ENCODE data around the gene CAMP. TPM values are rescaled to one million over a fixed set of nuclear protein-coding genes. Genes with fewer than 3 reads are reported as not detected.

The CAMP gene
- total RNA-seq, 4 donors from 2014 or later: 0.65 to 0.83 TPM; not detected in 2

DNA sequence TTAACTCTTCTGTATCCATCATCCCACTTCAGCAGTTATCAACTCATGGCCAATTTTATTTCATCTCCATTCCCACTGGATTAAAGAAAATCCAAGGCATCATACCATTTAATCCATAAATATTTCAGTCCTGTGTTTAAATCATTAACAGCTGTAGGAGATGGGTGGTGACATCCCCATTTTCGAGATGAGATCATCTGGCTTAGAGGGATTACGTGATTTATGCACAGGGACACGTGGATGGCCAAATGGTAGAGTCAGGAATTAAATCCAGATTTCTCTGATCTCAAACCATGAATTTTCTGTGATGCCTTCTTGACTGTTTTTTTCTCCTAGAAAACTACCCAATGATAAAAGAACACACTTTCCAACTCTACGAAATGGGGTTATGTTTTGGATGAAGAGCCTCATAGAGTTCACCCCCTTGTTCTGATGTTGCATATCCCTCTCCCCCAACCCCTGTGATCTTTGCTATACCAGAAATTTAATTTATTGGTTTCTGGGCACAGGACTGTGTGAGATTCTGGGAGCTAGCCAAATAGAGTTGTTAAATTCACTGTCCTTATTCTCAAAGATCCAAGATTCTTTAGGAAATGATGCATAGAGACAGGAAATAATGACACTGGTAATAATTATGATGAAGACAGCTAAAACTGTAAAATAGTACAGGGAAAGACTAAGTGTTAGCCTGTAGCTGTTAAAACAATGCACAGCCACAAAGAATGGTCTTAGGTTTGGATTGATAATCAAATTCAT is 25.0 kb downstream of the CAMP start:
- Histone ChIP-seq H3K4me1 (peaks cover 0 to 18% (median 3%) of the 10 kb centered on the region in 4 donors), H3K27ac (replicated peaks in 1 of 4) (peak overlapping the region in 1 of 4 donors; percentile 4), H3K27me3 (no peaks in the 10 kb centered on the region), H3K4me3 (no peak overlapping the region), H3K36me3 (peaks cover 0 to 49% (median 26%) of the 10 kb centered on the region in 4 donors), H3K9me3 (no peaks in the 10 kb centered on the region)
- TF ChIP-seq POLR2A (IDR thresholded peaks at IDR 0.05; ENCODE audit: low read depth) (no peak), POLR2AphosphoS5 (IDR thresholded peaks at IDR 0.05) (no peak), EP300 (IDR thresholded peaks at IDR 0.05) (no peak)
- TF ChIP-seq, protein P1, sequence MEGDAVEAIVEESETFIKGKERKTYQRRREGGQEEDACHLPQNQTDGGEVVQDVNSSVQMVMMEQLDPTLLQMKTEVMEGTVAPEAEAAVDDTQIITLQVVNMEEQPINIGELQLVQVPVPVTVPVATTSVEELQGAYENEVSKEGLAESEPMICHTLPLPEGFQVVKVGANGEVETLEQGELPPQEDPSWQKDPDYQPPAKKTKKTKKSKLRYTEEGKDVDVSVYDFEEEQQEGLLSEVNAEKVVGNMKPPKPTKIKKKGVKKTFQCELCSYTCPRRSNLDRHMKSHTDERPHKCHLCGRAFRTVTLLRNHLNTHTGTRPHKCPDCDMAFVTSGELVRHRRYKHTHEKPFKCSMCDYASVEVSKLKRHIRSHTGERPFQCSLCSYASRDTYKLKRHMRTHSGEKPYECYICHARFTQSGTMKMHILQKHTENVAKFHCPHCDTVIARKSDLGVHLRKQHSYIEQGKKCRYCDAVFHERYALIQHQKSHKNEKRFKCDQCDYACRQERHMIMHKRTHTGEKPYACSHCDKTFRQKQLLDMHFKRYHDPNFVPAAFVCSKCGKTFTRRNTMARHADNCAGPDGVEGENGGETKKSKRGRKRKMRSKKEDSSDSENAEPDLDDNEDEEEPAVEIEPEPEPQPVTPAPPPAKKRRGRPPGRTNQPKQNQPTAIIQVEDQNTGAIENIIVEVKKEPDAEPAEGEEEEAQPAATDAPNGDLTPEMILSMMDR (IDR thresholded peaks at IDR 0.05): no peak
- DNase-seq (ENCODE audit: extremely low spot score): no peak
- intact Hi-C loops (cut with DNase I): no loop called here
- 79% methylated on average over 4 of the region's 4 CpGs for WGBS

DNA sequence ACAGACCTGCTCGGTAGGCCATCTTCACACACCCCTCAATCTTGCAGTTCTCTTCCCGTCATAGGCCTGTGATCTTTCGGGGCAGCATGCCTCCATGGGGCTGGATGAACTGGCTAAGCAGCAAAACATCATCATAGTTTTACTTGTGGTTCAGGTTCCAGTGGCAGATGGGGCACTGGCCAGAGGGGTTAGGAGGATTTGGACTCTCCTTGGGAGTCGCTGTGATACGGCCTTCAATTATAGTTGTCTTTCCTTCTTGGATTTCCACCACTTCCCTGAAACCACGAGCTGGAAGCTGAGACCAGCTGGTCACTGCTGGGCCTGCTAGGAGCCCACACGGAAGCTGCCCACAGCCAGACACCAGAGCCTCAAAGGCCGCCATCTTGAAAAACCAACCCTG is 33.3 kb downstream of the CAMP start:
- TF ChIP-seq POLR2AphosphoS5 (IDR thresholded peaks at IDR 0.05): no peak
- TF ChIP-seq POLR2A (IDR thresholded peaks at IDR 0.05; ENCODE audit: low read depth): no peak
- TF ChIP-seq EP300 (IDR thresholded peaks at IDR 0.05): no peak
- TF ChIP-seq, protein P1 (IDR thresholded peaks at IDR 0.05): no peak
- WGBS: 100% methylated on average over 7 of the region's 8 CpGs
- Histone ChIP-seq H3K4me1 (no peaks in the 10 kb centered on the region), H3K9me3 (no peaks in the 10 kb centered on the region), H3K4me3 (no peak overlapping the region), H3K36me3 (peaks cover 3 to 37% (median 15%) of the 10 kb centered on the region in 4 donors), H3K27me3 (no peaks in the 10 kb centered on the region), H3K27ac (replicated peaks in 1 of 4) (no peak overlapping the region)
- DNase-seq (ENCODE audit: extremely low spot score): no peak
- intact Hi-C loops (cut with DNase I): no loop called here

DNA sequence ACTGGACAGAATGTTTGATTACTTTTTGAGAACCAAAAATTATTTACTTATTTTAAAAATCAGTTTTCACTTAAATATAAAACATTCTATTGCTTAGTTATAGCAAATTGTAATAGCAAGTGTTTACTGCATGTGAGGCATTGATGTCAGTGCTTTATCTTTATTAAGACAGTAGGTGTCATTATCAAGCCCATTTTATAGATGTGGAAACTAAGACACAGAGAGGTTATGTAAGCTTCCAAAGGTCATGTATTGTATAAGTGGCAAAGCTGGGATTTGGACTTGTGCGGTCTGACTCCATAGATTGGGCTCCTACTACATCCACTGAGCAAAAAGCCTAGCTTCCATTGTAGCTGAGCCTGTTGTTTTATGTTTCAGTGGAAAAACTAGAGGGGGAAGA is 35.2 kb downstream of the CAMP start:
- H3K4me3 ChIP-seq: no peak overlapping the region
- H3K36me3 ChIP-seq: peaks cover 8 to 43% (median 28%) of the 10 kb centered on the region in 4 donors
- intact Hi-C loops (cut with DNase I): no loop called here
- no peaks in the 10 kb centered on the region for H3K9me3 ChIP-seq
- H3K27ac ChIP-seq (replicated peaks in 1 of 4): no peak overlapping the region
- 93% methylated on average over 1 of the region's 1 CpG for WGBS
- DNase-seq (ENCODE audit: extremely low spot score): no peak
- H3K4me1 ChIP-seq: no peaks in the 10 kb centered on the region
- H3K27me3 ChIP-seq: no peaks in the 10 kb centered on the region
- TF ChIP-seq, protein P1 (IDR thresholded peaks at IDR 0.05): no peak
- TF ChIP-seq POLR2AphosphoS5 (IDR thresholded peaks at IDR 0.05): no peak

DNA sequence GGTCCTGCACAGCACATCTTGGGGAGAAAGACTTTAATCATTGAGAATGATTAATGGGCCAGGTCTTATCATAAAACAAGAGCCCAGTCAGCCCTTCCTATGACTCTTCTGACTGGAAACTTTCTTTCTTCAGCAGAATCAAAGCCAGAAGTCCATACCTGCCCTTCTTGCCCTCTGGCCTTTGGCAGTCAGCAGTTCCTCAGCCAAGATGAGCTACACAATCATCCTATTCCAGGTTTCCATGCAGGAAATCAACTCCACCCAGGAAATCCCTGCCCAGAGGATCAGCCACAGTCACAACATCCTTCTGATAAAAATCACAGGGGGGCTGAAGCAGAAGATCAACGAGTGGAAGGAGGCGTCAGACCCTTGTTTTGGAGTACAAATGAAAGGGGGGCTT is 44.5 kb downstream of the CAMP start:
- peaks cover 0 to 10% (median 0%) of the 10 kb centered on the region in 4 donors for H3K4me1 ChIP-seq
- 64% methylated on average over 2 of the region's 2 CpGs for WGBS
- peaks cover 8 to 68% (median 47%) of the 10 kb centered on the region in 4 donors for H3K36me3 ChIP-seq
- no peak overlapping the region for H3K4me3 ChIP-seq
- no peak for DNase-seq (ENCODE audit: extremely low spot score)
- intact Hi-C loops (cut with DNase I): no loop called here
- H3K27me3 ChIP-seq: no peaks in the 10 kb centered on the region
- no peaks in the 10 kb centered on the region for H3K9me3 ChIP-seq
- no peak for TF ChIP-seq POLR2AphosphoS5 (IDR thresholded peaks at IDR 0.05)
- no peak for TF ChIP-seq POLR2A (IDR thresholded peaks at IDR 0.05; ENCODE audit: low read depth)
- no peak for TF ChIP-seq EP300 (IDR thresholded peaks at IDR 0.05)
- TF ChIP-seq, protein P1 (IDR thresholded peaks at IDR 0.05): no peak
- no peak overlapping the region for H3K27ac ChIP-seq (replicated peaks in 1 of 4)

All from esophagus muscularis mucosa (tissue), 4 donors.